Endothelial cell of umbilical vein (primary cell): ENCODE results near the gene SGTA. TPM values are rescaled to one million over a fixed set of nuclear protein-coding genes. Genes with fewer than 3 reads are reported as not detected.

Source experiments
- BruUV-seq: library from RNA; stranded (reverse); fragments of 400-500 nt; replicated peaks from 2 replicates; lab custom pipeline; 2021; lab: Mats Ljungman, UMichigan
- CTCF ChIA-PET: fragments of 300-600, 350-600 bp; sonication (Branson Sonifier 250); formaldehyde crosslinking; loops from one replicate; lab custom pipeline; 2021; ENCODE audit warnings: antibody characterized with exemption, inconsistent platforms; lab: Charles Lee
- POLR2A ChIA-PET: fragments of 300-600, 350-600 bp; sonication (Branson Sonifier 250); formaldehyde crosslinking; loops from one replicate; lab custom pipeline; 2021; ENCODE audit warnings: antibody characterized with exemption, inconsistent platforms; lab: Charles Lee
- DNase-seq: peaks from one replicate; pipeline ENCODE4 v3.0.0-alpha.2; 2011; ENCODE audit warnings: low read depth, low spot score
- FAIRE-seq: peaks from 2 replicates; lab custom pipeline; 2011; peaks lifted over from hg19 to GRCh38; lab: Jason Lieb, UNC
- H2AFZ ChIP-seq: 2 replicates; pipeline ENCODE4 v1.6.0; 2012; ENCODE audit warnings: low read depth, low read length, control low read depth, inconsistent platforms
- H3K27ac ChIP-seq: 2 replicates; pipeline ENCODE4 v1.5.1; 2011; ENCODE audit warnings: low read depth, mild to moderate bottlenecking, control low read depth, low read length, moderate library complexity; ENCODE audit not compliant: insufficient read depth
- H3K27me3 ChIP-seq, 2 experiments: 2 replicates each; pipeline versions ENCODE4 v1.6.0 to v1.6.1; 2011; ENCODE audit warnings: low read length in 2 of 2, mixed read lengths in 1 of 2; ENCODE audit not compliant: control insufficient read depth in 2 of 2, insufficient read depth in 2 of 2
- H3K36me3 ChIP-seq, 2 experiments: 2 replicates in 1 of 2; 3 replicates in 1 of 2; pipeline ENCODE4 v1.5.1; 2011; ENCODE audit warnings: low read length in 2 of 2, mild to moderate bottlenecking in 1 of 2, moderate library complexity in 1 of 2; ENCODE audit not compliant: control insufficient read depth in 2 of 2, insufficient read depth in 2 of 2; ENCODE audit errors: extremely low read depth in 1 of 2
- H3K4me1 ChIP-seq: 3 replicates; pipeline ENCODE4 v1.5.1; 2011; ENCODE audit warnings: mild to moderate bottlenecking, low read length; ENCODE audit not compliant: control insufficient read depth, insufficient read depth; ENCODE audit errors: extremely low read depth
- H3K4me2 ChIP-seq: 2 replicates; pipeline ENCODE4 v1.6.1; 2011; ENCODE audit warnings: low read length, control low read depth, mixed read lengths; ENCODE audit not compliant: insufficient read depth
- H3K4me3 ChIP-seq, 3 experiments: fragments of 200-600 bp in 1 of 3; sonication (generic), shearing (Covaris generic) in 1 of 3; replicated peaks in 1 of 3; 2 replicates each; pipeline ENCODE4 v1.5.1; 2011 to 2016; ENCODE audit warnings: control low read depth in 3 of 3, low read length in 3 of 3, mild to moderate bottlenecking in 2 of 3, inconsistent platforms in 1 of 3, low read depth in 1 of 3, moderate library complexity in 1 of 3; ENCODE audit not compliant: insufficient read depth in 1 of 3
- H3K79me2 ChIP-seq: 2 replicates; pipeline ENCODE4 v1.6.0; 2012; ENCODE audit warnings: low read length, inconsistent platforms; ENCODE audit not compliant: control insufficient read depth, insufficient read depth
- H3K9ac ChIP-seq: replicated peaks from 2 replicates; pipeline ENCODE3; 2011; ENCODE audit warnings: low read length, control low read depth; ENCODE audit not compliant: insufficient read depth; ENCODE audit errors: extremely low read depth
- H3K9me1 ChIP-seq: replicated peaks from 3 replicates; pipeline ENCODE4 v1.6.0; 2011; ENCODE audit warnings: mild to moderate bottlenecking, low read length; ENCODE audit not compliant: control insufficient read depth, insufficient read depth; ENCODE audit errors: extremely low read depth
- H3K9me3 ChIP-seq: replicated peaks from 2 replicates; pipeline ENCODE4 v1.5.1; 2012; ENCODE audit warnings: low read length, inconsistent platforms; ENCODE audit not compliant: control insufficient read depth, insufficient read depth
- H4K20me1 ChIP-seq: replicated peaks from 2 replicates; pipeline ENCODE3; 2011; ENCODE audit warnings: mild to moderate bottlenecking, low read length; ENCODE audit not compliant: control insufficient read depth, insufficient read depth; ENCODE audit errors: extremely low read depth
- CTCF ChIP-seq, 2 donors: IDR thresholded peaks; 1 replicate in 1 of 2; 2 replicates in 1 of 2; pipeline ENCODE4 v1.5.1; 2011; ENCODE audit warnings: low read length in 2 of 2, mild to moderate bottlenecking in 2 of 2, moderate library complexity in 2 of 2, control low read depth in 1 of 2, inconsistent platforms in 1 of 2, low read depth in 1 of 2; ENCODE audit not compliant: insufficient read depth in 1 of 2; ENCODE audit errors: extremely low read depth in 1 of 2
- EZH2 ChIP-seq: IDR thresholded peaks from 2 replicates; pipeline ENCODE4 v1.6.1; 2012; ENCODE audit warnings: borderline replicate concordance, low read depth, mild to moderate bottlenecking, moderate library complexity, low read length, inconsistent platforms; ENCODE audit not compliant: severe bottlenecking
- FOS ChIP-seq: IDR thresholded peaks from 2 replicates; pipeline ENCODE4 v1.6.1; 2011; ENCODE audit warnings: mild to moderate bottlenecking, low read length, moderate library complexity, borderline replicate concordance; ENCODE audit not compliant: insufficient read depth
- GATA2 ChIP-seq: IDR thresholded peaks from 2 replicates; pipeline ENCODE4 v1.7.0; 2011; ENCODE audit warnings: low read depth, mild to moderate bottlenecking, moderate library complexity, mixed read lengths, low read length; ENCODE audit not compliant: insufficient read length, insufficient read depth
- JUN ChIP-seq: IDR thresholded peaks from 2 replicates; pipeline ENCODE4 v1.6.1; 2011; ENCODE audit warnings: borderline replicate concordance, low read depth; ENCODE audit not compliant: insufficient read length, insufficient read depth
- MYC ChIP-seq: IDR thresholded peaks from one replicate; pipeline ENCODE4 v1.6.1; 2011; ENCODE audit warnings: mild to moderate bottlenecking, low read depth, low read length
- POLR2A ChIP-seq: IDR thresholded peaks from 2 replicates; pipeline ENCODE4 v1.6.1; 2012; ENCODE audit warnings: low read depth, mild to moderate bottlenecking, control low read depth, low read length
- POLR2AphosphoS5 ChIP-seq: IDR thresholded peaks from 2 replicates; pipeline ENCODE4 v1.6.1; 2012; ENCODE audit warnings: low read depth, mild to moderate bottlenecking, control low read depth, low read length, moderate library complexity; ENCODE audit not compliant: insufficient read depth
- dilution Hi-C: fragments of 300-500 bp; cut with MboI; formaldehyde crosslinking; loops from one replicate; pipeline ENCODE4 v1.15.0; 2019; ENCODE audit warnings: low sequenced_read_pairs; ENCODE audit not compliant: extremely low pct_ligation_motif_present
- intact Hi-C: fragments of 100-400 bp; cut with micrococcal nuclease; formaldehyde crosslinking; loops from one replicate; pipeline ENCODE4 v1.10.0; 2022
- polyA plus RNA-seq, 4 experiments: library from polyadenylated mRNA; depleted of rRNA in 3 of 4; stranded (reverse) in 3 of 4; unstranded in 1 of 4; fragments of >200 nt; gene quantifications; 2 replicates each; pipeline versions ENCODE4 v1.2.1 to v1.2.3, GENCODE V29; 2011 to 2012; ENCODE audit warnings: missing spikeins in 1 of 4
- total RNA-seq: library from RNA; stranded (reverse); gene quantifications from 2 replicates; pipeline ENCODE4 v1.2.3, GENCODE V29; 2021
- TF ChIP-seq, protein P1 (sequence below): IDR thresholded peaks from 2 replicates; pipeline ENCODE4 v1.6.1; 2011; ENCODE audit not compliant: insufficient read depth, insufficient read length

The SGTA gene
- total and polyA plus RNA-seq, 2 donors (not counting 3 experiments of a cell fraction or from before 2014, with no cell fraction given) = 76.5 to 119 TPM

- Histone ChIP-seq H3K9me3 (no peaks in the 10 kb centered on the region), H3K27ac (no peak overlapping the region), H3K4me2 (no peak overlapping the region), H2AFZ (no peak overlapping the region), H3K9me1 (no peaks in the 10 kb centered on the region), H3K4me1 (no peaks in the 10 kb centered on the region), H3K9ac (no peak overlapping the region), H4K20me1 (no peaks in the 10 kb centered on the region), H3K36me3 (peaks cover 8 to 16% of the 10 kb centered on the region in 2 experiments), H3K4me3 (no peak overlapping the region), H3K79me2 (peaks cover 3% of the 10 kb centered on the region), H3K27me3 (no peaks in the 10 kb centered on the region)
- FAIRE-seq = no peak
- CTCF ChIA-PET = interaction anchor here (1.2 kb wide), 1 partner anchor 9 kb away, joined by 3 read pairs; no protein-coding TSS in a partner anchor
- POLR2A ChIA-PET = no interaction called here
- no peak for DNase-seq
- dilution Hi-C loops = no loop called here
- TF ChIP-seq JUN (no peak), EZH2 (no peak), POLR2AphosphoS5 (no peak), POLR2A (no peak), GATA2 (no peak), CTCF (IDR thresholded peaks at IDR 0.05; ENCODE audit: extremely low read depth in 1 of 2, insufficient read depth in 1 of 2, low read depth in 1 of 2, low read length in 2 of 2) (no peak), FOS (no peak), MYC (no peak)
- TF ChIP-seq, protein P1, sequence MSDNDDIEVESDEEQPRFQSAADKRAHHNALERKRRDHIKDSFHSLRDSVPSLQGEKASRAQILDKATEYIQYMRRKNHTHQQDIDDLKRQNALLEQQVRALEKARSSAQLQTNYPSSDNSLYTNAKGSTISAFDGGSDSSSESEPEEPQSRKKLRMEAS = no peak
- no TSS peak for BruUV-seq
- intact Hi-C loops = no loop called here
Measured at GRCh38 chr19:2803486-2804155, 20.5 kb upstream of the SGTA start.
